Osteoblast (primary cell): ENCODE data around the gene TMEM239. TPM values are rescaled to one million over a fixed set of nuclear protein-coding genes. Genes with fewer than 3 reads are reported as not detected.

Experiments
- DNase-seq: peaks from one replicate; pipeline ENCODE4 v3.0.0; 2011; ENCODE audit warnings: low spot score, mixed read lengths; ENCODE audit not compliant: insufficient read length; ENCODE audit errors: missing footprints
- H2AFZ ChIP-seq: 2 replicates; pipeline ENCODE4 v1.6.0; 2011; ENCODE audit warnings: mild to moderate bottlenecking, low read length
- H3K27ac ChIP-seq: 2 replicates; pipeline ENCODE4 v1.5.1; 2011; ENCODE audit warnings: mild to moderate bottlenecking, low read depth, low read length, moderate library complexity
- H3K27me3 ChIP-seq: 2 replicates; pipeline ENCODE4 v1.6.0; 2012; ENCODE audit warnings: mild to moderate bottlenecking, control low read depth, inconsistent platforms, low read length, moderate library complexity; ENCODE audit not compliant: insufficient read depth
- H3K36me3 ChIP-seq: 2 replicates; pipeline ENCODE4 v1.5.1; 2011; ENCODE audit warnings: mild to moderate bottlenecking, low read length, control low read depth, moderate library complexity; ENCODE audit not compliant: insufficient read depth
- H3K4me1 ChIP-seq: 2 replicates; pipeline ENCODE4 v1.5.1; 2011; ENCODE audit warnings: mild to moderate bottlenecking, low read length, control low read depth, moderate library complexity; ENCODE audit not compliant: insufficient read depth
- H3K4me2 ChIP-seq: 2 replicates; pipeline ENCODE4 v1.6.0; 2011; ENCODE audit warnings: mild to moderate bottlenecking, low read length; ENCODE audit not compliant: insufficient read depth
- H3K4me3 ChIP-seq: fragments of 200-600 bp; sonication (generic); 3 replicates; pipeline ENCODE4 v1.5.1; 2012; ENCODE audit warnings: mild to moderate bottlenecking, low read length, inconsistent platforms; ENCODE audit not compliant: insufficient read depth
- H3K79me2 ChIP-seq: 2 replicates; pipeline ENCODE4 v1.6.0; 2012; ENCODE audit warnings: mild to moderate bottlenecking, low read length, control low read depth, inconsistent platforms; ENCODE audit not compliant: insufficient read depth
- H3K9me3 ChIP-seq: 2 replicates; pipeline ENCODE4 v1.5.1; 2011; ENCODE audit warnings: low read depth, low read length, control low read depth
- H4K20me1 ChIP-seq: 2 replicates; pipeline ENCODE4 v1.6.0; 2012; ENCODE audit warnings: mild to moderate bottlenecking, low read length, control low read depth; ENCODE audit not compliant: insufficient read depth
- total RNA-seq: library from RNA; depleted of rRNA; stranded (reverse); fragments of >200 nt; gene quantifications from 2 replicates; pipeline ENCODE4 v1.2.3, GENCODE V29; 2012
- TF ChIP-seq, protein P1 (sequence below): IDR thresholded peaks from 2 replicates; pipeline ENCODE4 v1.5.1; 2011; ENCODE audit warnings: mild to moderate bottlenecking, low read depth, low read length, moderate library complexity; ENCODE audit errors: extremely low read depth

TMEM239 gene
- total RNA-seq, 1 donor = under 0.01 TPM

DNA sequence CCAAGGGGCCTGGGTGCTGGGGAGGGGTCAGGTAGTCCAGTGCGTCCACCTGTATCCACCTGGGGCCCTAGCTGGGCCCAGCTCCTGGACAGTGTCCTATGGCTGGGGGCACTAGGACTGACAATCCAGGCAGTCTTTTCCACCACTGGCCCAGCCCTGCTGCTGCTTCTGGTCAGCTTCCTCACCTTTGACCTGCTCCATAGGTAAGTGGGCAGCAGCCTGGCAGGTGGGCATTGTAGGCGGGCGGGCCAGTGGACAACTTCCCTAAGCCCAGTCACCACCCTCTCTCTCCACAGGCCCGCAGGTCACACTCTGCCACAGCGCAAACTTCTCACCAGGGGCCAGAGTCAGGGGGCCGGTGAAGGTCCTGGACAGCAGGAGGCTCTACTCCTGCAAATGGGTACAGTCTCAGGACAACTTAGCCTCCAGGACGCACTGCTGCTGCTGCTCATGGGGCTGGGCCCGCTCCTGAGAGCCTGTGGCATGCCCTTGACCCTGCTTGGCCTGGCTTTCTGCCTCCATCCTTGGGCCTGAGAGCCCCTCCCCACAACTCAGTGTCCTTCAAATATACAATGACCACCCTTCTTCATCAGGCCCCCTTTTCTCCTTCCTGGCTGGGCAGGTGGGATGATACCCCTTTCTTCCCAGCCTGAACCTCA is 793 bp upstream of the TMEM239 start:
- Histone ChIP-seq H2AFZ (no peak overlapping the region), H3K9me3 (peaks cover 9% of the 10 kb centered on the region), H3K79me2 (no peaks in the 10 kb centered on the region), H3K27ac (peak overlapping the region; percentile 79), H3K4me1 (peaks cover 38% of the 10 kb centered on the region), H3K36me3 (no peaks in the 10 kb centered on the region), H3K4me3 (no peak overlapping the region), H3K27me3 (no peaks in the 10 kb centered on the region), H3K4me2 (no peak overlapping the region), H4K20me1 (no peaks in the 10 kb centered on the region)
- peak; percentile 26 for DNase-seq
- TF ChIP-seq, protein P1, sequence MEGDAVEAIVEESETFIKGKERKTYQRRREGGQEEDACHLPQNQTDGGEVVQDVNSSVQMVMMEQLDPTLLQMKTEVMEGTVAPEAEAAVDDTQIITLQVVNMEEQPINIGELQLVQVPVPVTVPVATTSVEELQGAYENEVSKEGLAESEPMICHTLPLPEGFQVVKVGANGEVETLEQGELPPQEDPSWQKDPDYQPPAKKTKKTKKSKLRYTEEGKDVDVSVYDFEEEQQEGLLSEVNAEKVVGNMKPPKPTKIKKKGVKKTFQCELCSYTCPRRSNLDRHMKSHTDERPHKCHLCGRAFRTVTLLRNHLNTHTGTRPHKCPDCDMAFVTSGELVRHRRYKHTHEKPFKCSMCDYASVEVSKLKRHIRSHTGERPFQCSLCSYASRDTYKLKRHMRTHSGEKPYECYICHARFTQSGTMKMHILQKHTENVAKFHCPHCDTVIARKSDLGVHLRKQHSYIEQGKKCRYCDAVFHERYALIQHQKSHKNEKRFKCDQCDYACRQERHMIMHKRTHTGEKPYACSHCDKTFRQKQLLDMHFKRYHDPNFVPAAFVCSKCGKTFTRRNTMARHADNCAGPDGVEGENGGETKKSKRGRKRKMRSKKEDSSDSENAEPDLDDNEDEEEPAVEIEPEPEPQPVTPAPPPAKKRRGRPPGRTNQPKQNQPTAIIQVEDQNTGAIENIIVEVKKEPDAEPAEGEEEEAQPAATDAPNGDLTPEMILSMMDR = no peak

DNA sequence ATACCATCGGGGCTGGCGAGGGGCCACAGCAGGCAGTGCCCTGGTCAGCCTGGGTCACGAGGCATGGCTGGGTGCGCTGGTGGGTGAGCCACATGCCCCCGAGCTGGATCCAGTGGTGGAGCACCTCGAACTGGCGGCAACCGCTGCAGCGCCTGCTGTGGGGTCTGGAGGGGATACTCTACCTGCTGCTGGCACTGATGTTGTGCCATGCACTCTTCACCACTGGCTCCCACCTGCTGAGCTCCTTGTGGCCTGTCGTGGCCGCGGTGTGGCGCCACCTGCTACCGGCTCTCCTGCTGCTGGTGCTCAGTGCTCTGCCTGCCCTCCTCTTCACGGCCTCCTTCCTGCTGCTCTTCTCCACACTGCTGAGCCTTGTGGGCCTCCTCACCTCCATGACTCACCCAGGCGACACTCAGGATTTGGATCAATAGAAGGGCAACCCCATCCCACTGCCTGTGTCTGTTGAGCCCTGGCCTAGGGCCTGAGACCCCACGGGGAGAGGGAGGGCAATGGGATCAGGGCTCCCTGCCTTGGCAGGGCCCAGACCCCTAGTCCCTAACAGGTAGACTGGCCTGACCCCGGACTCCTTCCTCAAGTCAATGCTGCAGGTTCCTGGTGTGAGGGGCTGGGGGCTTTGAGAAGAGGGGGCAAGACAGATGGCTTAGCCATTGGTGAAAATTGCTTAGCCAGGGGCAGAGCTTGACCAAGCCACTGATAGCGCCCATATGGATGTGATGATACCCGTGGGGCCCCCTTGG is 598 bp downstream of the TMEM239 start:
- TF ChIP-seq, protein P1 = no peak
- peaks cover 9% of the 10 kb centered on the region for H3K9me3 ChIP-seq
- no peaks in the 10 kb centered on the region for H4K20me1 ChIP-seq
- H3K27ac ChIP-seq = no peak overlapping the region
- no peak overlapping the region for H2AFZ ChIP-seq
- H3K79me2 ChIP-seq = no peaks in the 10 kb centered on the region
- peaks cover 41% of the 10 kb centered on the region for H3K4me1 ChIP-seq
- H3K4me2 ChIP-seq = no peak overlapping the region
- H3K36me3 ChIP-seq = no peaks in the 10 kb centered on the region
- DNase-seq = no peak
- H3K4me3 ChIP-seq = no peak overlapping the region
- H3K27me3 ChIP-seq = peaks cover 4% of the 10 kb centered on the region

DNA sequence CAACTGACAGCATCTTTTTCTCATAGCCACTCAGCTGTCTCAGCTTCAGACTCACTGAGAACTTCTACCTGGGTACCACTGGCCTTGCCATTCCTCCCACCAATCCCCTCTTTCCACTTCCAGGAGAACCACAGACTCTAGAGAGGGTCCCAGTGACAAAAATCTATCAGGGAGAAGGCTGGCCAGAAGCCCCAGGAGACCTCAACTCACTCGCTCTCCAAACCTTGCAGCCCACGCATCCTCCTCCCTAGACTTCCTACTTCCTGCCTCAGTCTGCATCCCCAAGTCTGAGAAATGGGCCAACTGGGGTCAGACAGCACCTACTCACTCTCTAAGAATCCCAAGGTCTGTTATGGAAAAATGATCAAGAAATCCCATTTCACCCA is 1.2 kb downstream of the TMEM239 start:
- Histone ChIP-seq H3K4me1 (peaks cover 44% of the 10 kb centered on the region), H3K27me3 (peaks cover 9% of the 10 kb centered on the region), H3K4me2 (no peak overlapping the region), H3K4me3 (no peak overlapping the region), H2AFZ (no peak overlapping the region), H4K20me1 (no peaks in the 10 kb centered on the region), H3K9me3 (peaks cover 4% of the 10 kb centered on the region), H3K36me3 (no peaks in the 10 kb centered on the region), H3K79me2 (no peaks in the 10 kb centered on the region), H3K27ac (no peak overlapping the region)
- TF ChIP-seq, protein P1 = no peak
- peak; percentile 32 for DNase-seq

DNA sequence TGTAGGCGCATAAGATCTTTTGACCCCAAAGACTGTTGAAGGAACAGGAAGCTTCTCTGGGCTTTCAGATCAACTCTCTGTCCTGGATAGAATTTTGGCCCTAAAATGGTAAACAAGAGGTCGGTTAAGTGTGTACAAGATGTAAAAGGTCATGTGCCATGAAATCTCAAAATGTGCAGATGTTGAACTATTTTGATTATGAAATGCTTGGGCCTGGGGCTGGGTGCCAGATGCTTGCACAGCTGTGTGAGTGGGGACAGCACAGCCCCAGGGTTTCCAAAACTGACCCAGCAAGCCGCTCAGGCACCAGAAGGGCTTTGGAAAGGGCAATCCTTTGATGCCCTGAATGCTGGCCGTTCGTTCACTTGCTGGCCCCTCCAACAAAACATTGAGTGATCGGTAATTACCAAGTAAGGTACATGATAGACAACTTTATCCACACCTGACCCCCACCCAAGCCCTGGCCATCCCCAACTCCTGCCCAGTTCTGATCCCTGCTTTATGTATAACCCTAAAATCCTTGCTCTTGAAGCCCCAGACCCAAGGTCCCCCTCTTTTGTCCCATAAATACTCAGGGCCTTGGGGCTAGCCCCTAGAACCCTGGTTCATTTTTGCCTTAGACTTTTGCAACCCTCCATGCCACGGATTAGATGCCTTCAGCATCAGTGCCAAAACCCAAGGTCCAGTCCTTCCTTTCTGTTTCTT is 1.9 kb downstream of the TMEM239 start:
- no peaks in the 10 kb centered on the region for H4K20me1 ChIP-seq
- H3K4me2 ChIP-seq = no peak overlapping the region
- H2AFZ ChIP-seq = no peak overlapping the region
- H3K4me1 ChIP-seq = peaks cover 44% of the 10 kb centered on the region
- no peak overlapping the region for H3K4me3 ChIP-seq
- H3K27ac ChIP-seq = no peak overlapping the region
- peak; percentile 45 for DNase-seq
- peaks cover 9% of the 10 kb centered on the region for H3K27me3 ChIP-seq
- TF ChIP-seq, protein P1 = no peak
- no peaks in the 10 kb centered on the region for H3K79me2 ChIP-seq
- H3K9me3 ChIP-seq = peaks cover 1% of the 10 kb centered on the region
- H3K36me3 ChIP-seq = no peaks in the 10 kb centered on the region
